ENCODE measurements around the gene BLOC1S1. TPM values are rescaled to one million over a fixed set of nuclear protein-coding genes. Genes with fewer than 3 reads are reported as not detected.

The BLOC1S1 gene
- total RNA-seq, 1 experiment from 2014 or later: 87.3 TPM

DNA sequence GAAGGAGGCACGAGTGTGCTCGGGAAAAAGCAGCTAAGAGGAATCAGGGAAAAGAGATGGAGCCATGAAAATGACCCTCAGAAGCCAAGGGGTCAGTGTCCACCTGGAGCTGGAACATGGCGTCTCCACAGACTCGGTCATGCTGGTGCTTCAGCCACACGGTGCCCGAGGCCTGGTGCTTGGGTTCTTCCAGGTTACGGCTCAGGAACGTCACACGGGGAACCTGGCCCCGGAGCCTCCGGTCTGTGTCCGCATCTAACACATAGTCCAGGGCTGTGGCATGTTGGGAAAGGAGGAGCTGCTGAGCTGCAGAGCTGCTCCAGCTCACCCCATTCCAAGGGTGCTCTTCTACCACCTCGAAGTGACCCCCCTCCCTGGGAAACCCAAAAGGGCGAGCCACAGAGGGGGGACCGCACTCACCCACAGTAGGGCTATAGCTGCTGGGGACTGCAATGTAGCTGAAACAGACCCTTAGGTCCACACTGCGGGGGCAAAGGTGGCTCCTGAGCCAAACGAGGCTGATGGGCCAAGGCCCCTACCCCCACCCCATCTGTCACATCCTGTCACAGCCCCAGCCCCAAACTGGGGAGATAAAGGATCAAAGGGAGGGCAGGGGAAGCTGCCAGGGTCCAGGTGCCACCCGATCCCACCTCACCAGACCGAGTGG, 18.9 kb upstream of the BLOC1S1 start:
- H3K4me1 ChIP-seq (ENCODE audit: control insufficient read depth, insufficient read depth, low read length): no peaks in the 10 kb centered on the region
- H3K36me3 ChIP-seq (ENCODE audit: control insufficient read depth, insufficient read depth, low read length): no peaks in the 10 kb centered on the region
- ChIA-PET CTCF (interaction anchor here (0.7 to 1.8 kb wide), 3 partner anchors 15 to 726 kb away, joined by 3 to 11 read pairs (median 3); partner anchors contain the start of gene RDH5), POLR2A (no interaction called here)
- H3K9me3 ChIP-seq (ENCODE audit: control insufficient read depth, insufficient read depth, low read depth, low read length): no peaks in the 10 kb centered on the region
- H3K4me3 ChIP-seq (ENCODE audit: low read depth in 2 of 2, low read length in 2 of 2): no peak overlapping the region
- in situ Hi-C loops (cut with HindIII; ENCODE audit: low pct_unique_long_range_greater_than_20kb, low sequenced_read_pairs) (no loop called here), intact Hi-C loops (cut with micrococcal nuclease; ENCODE audit: unreplicated experiment) (no loop called here)
- no TSS peak for BruUV-seq (replicated peaks)
- TF ChIP-seq TCF7L2 (IDR thresholded peaks at IDR 0.05; ENCODE audit: low read depth, low read length) (no peak), POLR2AphosphoS5 (IDR thresholded peaks at IDR 0.05; ENCODE audit: low read depth, low read length) (no peak), SIN3A (IDR thresholded peaks at IDR 0.05; ENCODE audit: borderline replicate concordance, insufficient read depth, low read depth, low read length) (no peak)
- TF ChIP-seq, protein P1, sequence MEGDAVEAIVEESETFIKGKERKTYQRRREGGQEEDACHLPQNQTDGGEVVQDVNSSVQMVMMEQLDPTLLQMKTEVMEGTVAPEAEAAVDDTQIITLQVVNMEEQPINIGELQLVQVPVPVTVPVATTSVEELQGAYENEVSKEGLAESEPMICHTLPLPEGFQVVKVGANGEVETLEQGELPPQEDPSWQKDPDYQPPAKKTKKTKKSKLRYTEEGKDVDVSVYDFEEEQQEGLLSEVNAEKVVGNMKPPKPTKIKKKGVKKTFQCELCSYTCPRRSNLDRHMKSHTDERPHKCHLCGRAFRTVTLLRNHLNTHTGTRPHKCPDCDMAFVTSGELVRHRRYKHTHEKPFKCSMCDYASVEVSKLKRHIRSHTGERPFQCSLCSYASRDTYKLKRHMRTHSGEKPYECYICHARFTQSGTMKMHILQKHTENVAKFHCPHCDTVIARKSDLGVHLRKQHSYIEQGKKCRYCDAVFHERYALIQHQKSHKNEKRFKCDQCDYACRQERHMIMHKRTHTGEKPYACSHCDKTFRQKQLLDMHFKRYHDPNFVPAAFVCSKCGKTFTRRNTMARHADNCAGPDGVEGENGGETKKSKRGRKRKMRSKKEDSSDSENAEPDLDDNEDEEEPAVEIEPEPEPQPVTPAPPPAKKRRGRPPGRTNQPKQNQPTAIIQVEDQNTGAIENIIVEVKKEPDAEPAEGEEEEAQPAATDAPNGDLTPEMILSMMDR (IDR thresholded peaks at IDR 0.05): no peak
- TF ChIP-seq, protein P2, sequence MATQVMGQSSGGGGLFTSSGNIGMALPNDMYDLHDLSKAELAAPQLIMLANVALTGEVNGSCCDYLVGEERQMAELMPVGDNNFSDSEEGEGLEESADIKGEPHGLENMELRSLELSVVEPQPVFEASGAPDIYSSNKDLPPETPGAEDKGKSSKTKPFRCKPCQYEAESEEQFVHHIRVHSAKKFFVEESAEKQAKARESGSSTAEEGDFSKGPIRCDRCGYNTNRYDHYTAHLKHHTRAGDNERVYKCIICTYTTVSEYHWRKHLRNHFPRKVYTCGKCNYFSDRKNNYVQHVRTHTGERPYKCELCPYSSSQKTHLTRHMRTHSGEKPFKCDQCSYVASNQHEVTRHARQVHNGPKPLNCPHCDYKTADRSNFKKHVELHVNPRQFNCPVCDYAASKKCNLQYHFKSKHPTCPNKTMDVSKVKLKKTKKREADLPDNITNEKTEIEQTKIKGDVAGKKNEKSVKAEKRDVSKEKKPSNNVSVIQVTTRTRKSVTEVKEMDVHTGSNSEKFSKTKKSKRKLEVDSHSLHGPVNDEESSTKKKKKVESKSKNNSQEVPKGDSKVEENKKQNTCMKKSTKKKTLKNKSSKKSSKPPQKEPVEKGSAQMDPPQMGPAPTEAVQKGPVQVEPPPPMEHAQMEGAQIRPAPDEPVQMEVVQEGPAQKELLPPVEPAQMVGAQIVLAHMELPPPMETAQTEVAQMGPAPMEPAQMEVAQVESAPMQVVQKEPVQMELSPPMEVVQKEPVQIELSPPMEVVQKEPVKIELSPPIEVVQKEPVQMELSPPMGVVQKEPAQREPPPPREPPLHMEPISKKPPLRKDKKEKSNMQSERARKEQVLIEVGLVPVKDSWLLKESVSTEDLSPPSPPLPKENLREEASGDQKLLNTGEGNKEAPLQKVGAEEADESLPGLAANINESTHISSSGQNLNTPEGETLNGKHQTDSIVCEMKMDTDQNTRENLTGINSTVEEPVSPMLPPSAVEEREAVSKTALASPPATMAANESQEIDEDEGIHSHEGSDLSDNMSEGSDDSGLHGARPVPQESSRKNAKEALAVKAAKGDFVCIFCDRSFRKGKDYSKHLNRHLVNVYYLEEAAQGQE (IDR thresholded peaks at IDR 0.05; ENCODE audit: insufficient read depth in 1 of 2, low read depth in 2 of 2, low read length in 1 of 2): no peak
- no peak for ATAC-seq
- H3K27ac ChIP-seq (ENCODE audit: low read length): no peak overlapping the region
- H3K27me3 ChIP-seq (ENCODE audit: control insufficient read depth, insufficient read depth, low read length): no peaks in the 10 kb centered on the region
- no peak for DNase-seq (ENCODE audit: low read depth, low spot score)

DNA sequence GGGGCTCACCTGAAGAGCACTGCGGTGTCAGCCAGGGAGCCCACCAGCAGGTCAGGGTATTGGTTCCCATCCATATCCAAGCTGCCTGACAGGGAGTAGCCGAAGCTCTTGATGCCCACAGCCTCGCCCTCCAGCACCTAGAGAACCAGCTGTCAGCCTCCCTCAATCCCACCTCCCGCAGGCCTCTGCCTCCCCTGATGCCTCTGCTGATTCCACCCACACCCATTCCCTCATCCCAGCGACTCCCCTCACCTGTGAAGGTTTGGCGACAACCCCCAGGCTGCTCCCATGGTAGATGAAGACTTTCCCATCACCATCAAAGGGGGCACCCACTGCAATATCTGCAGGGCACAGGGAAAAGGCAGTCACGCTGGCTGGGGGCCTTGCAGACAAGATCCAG, 18.2 kb upstream of the BLOC1S1 start:
- POLR2A ChIA-PET: no interaction called here
- no peak for TF ChIP-seq SIN3A (IDR thresholded peaks at IDR 0.05; ENCODE audit: borderline replicate concordance, insufficient read depth, low read depth, low read length)
- TF ChIP-seq, protein P2 (IDR thresholded peaks at IDR 0.05; ENCODE audit: insufficient read depth in 1 of 2, low read depth in 2 of 2, low read length in 1 of 2): no peak
- TF ChIP-seq POLR2AphosphoS5 (IDR thresholded peaks at IDR 0.05; ENCODE audit: low read depth, low read length): no peak
- TF ChIP-seq, protein P1 (IDR thresholded peaks at IDR 0.05): no peak
- TF ChIP-seq TCF7L2 (IDR thresholded peaks at IDR 0.05; ENCODE audit: low read depth, low read length): no peak

More for the DNA sequence above, 18.2 kb upstream of the BLOC1S1 start:
- intact Hi-C loops (cut with micrococcal nuclease; ENCODE audit: unreplicated experiment) (no loop called here), in situ Hi-C loops (cut with HindIII; ENCODE audit: low pct_unique_long_range_greater_than_20kb, low sequenced_read_pairs) (no loop called here)
- no peaks in the 10 kb centered on the region for H3K36me3 ChIP-seq (ENCODE audit: control insufficient read depth, insufficient read depth, low read length)
- CTCF ChIA-PET: no interaction called here
- DNase-seq (ENCODE audit: low read depth, low spot score) (no peak), ATAC-seq (no peak)
- H3K4me1 ChIP-seq (ENCODE audit: control insufficient read depth, insufficient read depth, low read length): no peaks in the 10 kb centered on the region
- no peak overlapping the region for H3K27ac ChIP-seq (ENCODE audit: low read length)
- no TSS peak for BruUV-seq (replicated peaks)
- no peaks in the 10 kb centered on the region for H3K27me3 ChIP-seq (ENCODE audit: control insufficient read depth, insufficient read depth, low read length)
- no peak overlapping the region for H3K4me3 ChIP-seq (ENCODE audit: low read depth in 2 of 2, low read length in 2 of 2)
- no peaks in the 10 kb centered on the region for H3K9me3 ChIP-seq (ENCODE audit: control insufficient read depth, insufficient read depth, low read depth, low read length)

Data from Panc1 (cell line).